HepG2 (cell line): Measurements from ENCODE around the gene HIF3A. TPM values are rescaled to one million over a fixed set of nuclear protein-coding genes. Genes with fewer than 3 reads are reported as not detected.

Experiments used
- BRD4 ChIP-seq: sonication (generic); formaldehyde crosslinking; IDR thresholded peaks from 2 replicates; pipeline ENCODE4 v1.4.0; 2020; ENCODE audit warnings: missing genetic modification reagents
- CBX1 ChIP-seq: IDR thresholded peaks from one replicate; pipeline ENCODE4 v1.6.1; 2016; ENCODE audit warnings: antibody characterized with exemption, low read depth
- GMEB1 ChIP-seq: sonication (generic); formaldehyde crosslinking; IDR thresholded peaks from 2 replicates; pipeline ENCODE4 v1.5.1; 2020; ENCODE audit warnings: missing genetic modification reagents, mild to moderate bottlenecking, borderline replicate concordance
- HDAC2 ChIP-seq: sonication (generic); formaldehyde crosslinking; IDR thresholded peaks from 2 replicates; pipeline ENCODE4 v1.4.0; 2020; ENCODE audit warnings: missing genetic modification reagents
- HNF1A ChIP-seq, 2 experiments: sonication (generic) in 1 of 2; formaldehyde crosslinking in 1 of 2; IDR thresholded peaks; 2 replicates each; pipeline versions ENCODE4 v1.4.0 to v1.6.1; 2016 to 2020; ENCODE audit warnings: borderline replicate concordance in 1 of 2, low read depth in 1 of 2, mild to moderate bottlenecking in 1 of 2, missing genetic modification reagents in 1 of 2
- HNF1B ChIP-seq: sonication (generic); formaldehyde crosslinking; IDR thresholded peaks from 2 replicates; pipeline ENCODE4 v1.5.1; 2020; ENCODE audit warnings: mild to moderate bottlenecking, moderate library complexity, missing genetic modification reagents
- HOXA5 ChIP-seq: sonication (generic); formaldehyde crosslinking; IDR thresholded peaks from 2 replicates; pipeline ENCODE4 v1.4.0; 2020; ENCODE audit warnings: missing genetic modification reagents
- KLF6 ChIP-seq: IDR thresholded peaks from 2 replicates; pipeline ENCODE4 v1.8.0; 2016; ENCODE audit warnings: missing biosample characterization, missing genetic modification reagents
- MAX ChIP-seq: IDR thresholded peaks from 2 replicates; pipeline ENCODE4 v1.6.1; 2012; ENCODE audit warnings: inconsistent platforms
- MYC ChIP-seq: sonication (generic); formaldehyde crosslinking; IDR thresholded peaks from 2 replicates; pipeline ENCODE4 v1.9.0; 2021; ENCODE audit warnings: missing genetic modification reagents, borderline replicate concordance
- NFYB ChIP-seq: sonication (generic); formaldehyde crosslinking; IDR thresholded peaks from 2 replicates; pipeline ENCODE4 v1.4.0; 2020; ENCODE audit warnings: missing genetic modification reagents
- PRDM10 ChIP-seq: sonication (generic); formaldehyde crosslinking; IDR thresholded peaks from 2 replicates; pipeline ENCODE4 v1.4.0; 2020; ENCODE audit warnings: low read depth, missing genetic modification reagents
- RFXANK ChIP-seq: IDR thresholded peaks from 2 replicates; pipeline ENCODE4 v1.6.1; 2016
- SAP130 ChIP-seq: IDR thresholded peaks from 2 replicates; pipeline ENCODE4 v1.6.1; 2016; ENCODE audit warnings: low read depth
- YEATS4 ChIP-seq: sonication (generic); formaldehyde crosslinking; IDR thresholded peaks from 2 replicates; pipeline ENCODE4 v1.4.0; 2020; ENCODE audit warnings: missing genetic modification reagents, borderline replicate concordance
- ZNF343 ChIP-seq: sonication (generic); formaldehyde crosslinking; IDR thresholded peaks from 2 replicates; pipeline ENCODE4 v1.4.0; 2020; ENCODE audit warnings: mild to moderate bottlenecking, missing genetic modification reagents
- ZNF543 ChIP-seq: sonication (generic); formaldehyde crosslinking; IDR thresholded peaks from 2 replicates; pipeline ENCODE4 v1.4.0; 2020; ENCODE audit warnings: mild to moderate bottlenecking, missing genetic modification reagents
- polyA plus RNA-seq, 8 experiments: library from polyadenylated mRNA; depleted of rRNA in 3 of 8; stranded (reverse) in 7 of 8; unstranded in 1 of 8; fragments of >200 nt; fragmentation: Illumina TruSeq in 4 of 8; extraction: Trizol in 4 of 8; gene quantifications; 2 replicates each; pipeline versions ENCODE4 v1.2.1 to v1.2.3, GENCODE V29; 2011 to 2016; ENCODE audit warnings: low read depth in 4 of 8, missing spikeins in 1 of 8, mixed read lengths in 1 of 8; ENCODE audit not compliant: insufficient read depth in 1 of 8
- total RNA-seq, 5 experiments: library from RNA; depleted of rRNA; stranded (reverse); fragments of >200 nt; fragmentation: Illumina TruSeq; extraction: Trizol; gene quantifications; 2 replicates each; pipeline ENCODE4 v1.2.3, GENCODE V29; 2016; ENCODE audit warnings: low read depth in 1 of 5

HIF3A gene
- total and polyA plus RNA-seq, 2 of the 13 experiments (the other 11 are each of a cell fraction or from before 2014, with no cell fraction given) = 0.09 to 0.22 TPM

GRCh38 chr19:46346821-46347571 lies 50.2 kb downstream of the HIF3A start, which contains the start of gene PPP5C (continued):
- peak; percentile 41; the same call in 1 of the 2 replicates for TF ChIP-seq MYC (CRISPR knock-in tag)
- TF ChIP-seq PRDM10 (CRISPR knock-in tag) = peak; percentile 94
- 0 out of 2 replicates have a peak, but pooled peaks have one; percentile 10 for TF ChIP-seq ZNF343
- peak; percentile 73 for TF ChIP-seq MAX
- 0 out of 2 replicates have a peak, but pooled peaks have one; percentile 39 for TF ChIP-seq BRD4 (CRISPR knock-in tag)
- TF ChIP-seq YEATS4 (CRISPR knock-in tag) = peak; percentile 67; the same call in 1 of the 2 replicates
- TF ChIP-seq GMEB1 (CRISPR knock-in tag) = peak; percentile 71; the same call in 1 of the 2 replicates
- TF ChIP-seq NFYB = peak; percentile 69
- peak; percentile 28 for TF ChIP-seq CBX1
- no peak for TF ChIP-seq KLF6 (CRISPR knock-in tag)
- TF ChIP-seq RFXANK (CRISPR knock-in tag) = no peak
- 0 out of 2 replicates have a peak, but pooled peaks have one; percentile 37 for TF ChIP-seq ZNF543 (CRISPR knock-in tag)
- peak; percentile 68; the same call in 1 of the 2 replicates for TF ChIP-seq HOXA5 (CRISPR knock-in tag)
- 0 out of 2 replicates have a peak, but pooled peaks have one; percentile 19 for TF ChIP-seq HDAC2 (CRISPR knock-in tag)
- TF ChIP-seq SAP130 = peak; percentile 45; the same call in 1 of the 2 replicates
- TF ChIP-seq HNF1B = peak; percentile 72
- TF ChIP-seq HNF1A (IDR thresholded peaks at IDR 0.05; ENCODE audit: low read depth) = no peak
- TF ChIP-seq HNF1A (CRISPR knock-in tag; IDR thresholded peaks at IDR 0.05; ENCODE audit: borderline replicate concordance) = peak; percentile 37; the same call in 1 of the 2 replicates
